Globus pallidus (tissue), 1 donor: ENCODE measurements around the gene CNTF.
"Not testable (repeated sequence)": the region's sequence is repeated elsewhere in the genome, so short reads cannot be mapped to it uniquely, and the experiment has no call there.

Experiments used
- DNase-seq: peaks from one replicate; pipeline ENCODE4 v3.0.0-alpha.2; 2015; ENCODE audit warnings: low spot score

Gene CNTF, protein sequence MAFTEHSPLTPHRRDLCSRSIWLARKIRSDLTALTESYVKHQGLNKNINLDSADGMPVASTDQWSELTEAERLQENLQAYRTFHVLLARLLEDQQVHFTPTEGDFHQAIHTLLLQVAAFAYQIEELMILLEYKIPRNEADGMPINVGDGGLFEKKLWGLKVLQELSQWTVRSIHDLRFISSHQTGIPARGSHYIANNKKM

DNA sequence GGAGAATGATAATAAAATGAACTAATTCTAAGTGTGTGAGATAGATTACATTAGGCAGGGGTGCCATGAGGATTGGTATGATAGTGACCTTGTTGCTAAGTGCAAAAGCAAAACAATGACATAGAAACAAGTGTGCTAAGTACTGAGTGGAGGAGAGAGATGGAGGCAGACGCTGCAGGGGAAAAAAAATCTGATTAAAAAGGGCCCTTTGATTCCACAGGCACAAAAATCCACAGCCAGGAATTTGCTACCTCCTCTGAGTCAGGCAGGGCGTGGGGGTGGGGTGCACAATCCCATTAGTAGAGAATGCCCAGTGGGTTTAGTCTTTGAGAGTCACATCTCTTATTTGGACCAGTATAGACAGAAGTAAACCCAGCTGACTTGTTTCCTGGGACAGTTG is at the start of gene CNTF:
Gene CNTF, plus strand, starts transcription at position 322 of the 400 bp plus-strand sequence. CDS start 88 bp downstream, outside the sequence.
- DNase-seq = no peak

DNA sequence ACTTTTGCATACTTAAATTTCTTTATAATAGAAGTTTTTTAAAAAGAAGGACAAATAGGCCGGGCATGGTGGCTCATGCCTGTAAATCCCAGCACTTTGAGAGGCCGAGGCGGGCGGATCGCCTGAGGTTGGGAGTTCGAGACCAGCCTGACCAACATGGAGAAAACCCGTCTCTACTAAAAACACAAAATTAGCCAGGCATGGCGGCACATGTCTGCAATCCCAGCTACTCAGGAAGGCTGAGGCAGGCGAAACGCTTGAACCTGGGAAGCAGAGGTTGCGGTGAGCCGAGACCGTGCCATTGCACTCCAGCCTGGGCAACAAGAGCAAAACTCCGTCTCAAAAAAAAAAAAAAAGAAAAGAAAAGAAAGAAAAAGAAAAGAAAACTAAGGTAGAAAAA is 49.6 kb upstream of the CNTF start:
- DNase-seq = not testable (repeated sequence)

DNA sequence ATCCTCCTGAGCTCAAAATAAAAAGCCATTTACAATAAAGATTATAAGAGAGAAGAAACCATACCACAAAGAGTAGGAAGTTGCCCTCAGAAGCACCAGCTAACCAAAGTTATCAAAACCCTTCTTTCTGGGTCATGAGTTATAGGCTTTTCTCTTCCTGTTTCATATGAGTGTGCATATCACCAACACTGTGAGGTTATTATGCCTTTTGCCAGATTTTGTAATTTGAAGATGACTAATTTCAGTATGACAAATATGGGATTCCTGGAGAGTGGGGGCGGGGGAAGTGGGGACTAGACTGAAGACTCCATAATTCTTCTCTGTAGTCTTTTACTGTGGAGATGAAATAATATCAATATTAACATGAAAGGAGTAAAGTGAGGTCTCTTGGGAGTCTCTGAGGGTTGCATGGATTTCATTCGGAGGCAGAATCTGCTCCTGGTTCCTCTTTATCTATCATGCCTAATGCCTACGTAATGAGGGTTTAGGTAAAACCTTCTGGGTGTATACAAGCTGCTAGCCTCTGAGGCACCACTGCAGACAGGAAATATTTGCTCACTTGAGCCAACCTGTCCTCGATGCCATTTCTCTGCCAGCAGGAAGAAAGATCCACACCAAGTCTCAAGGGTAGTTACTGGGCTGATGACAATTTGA is 48.9 kb upstream of the CNTF start:
- peak; percentile 20 for DNase-seq

DNA sequence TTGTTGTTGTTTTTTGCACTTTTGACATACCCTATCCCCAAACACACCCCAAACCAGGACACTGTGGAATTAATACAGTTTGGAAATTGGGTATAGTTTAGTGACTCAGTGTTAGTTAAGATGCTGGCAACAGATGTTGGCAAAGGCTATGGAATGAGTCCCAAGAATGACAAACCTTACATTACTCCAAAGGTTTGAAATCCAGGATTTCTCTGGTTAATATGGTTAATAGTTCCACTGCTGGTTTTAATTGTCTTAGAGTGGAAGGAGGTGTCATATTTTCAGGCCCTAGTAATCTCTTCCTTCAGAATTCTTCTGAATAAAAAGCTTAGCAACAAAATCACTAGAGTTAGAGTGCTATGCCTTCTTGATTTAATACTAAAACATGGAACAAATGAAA is 47.6 kb upstream of the CNTF start:
- peak; percentile 25 for DNase-seq

DNA sequence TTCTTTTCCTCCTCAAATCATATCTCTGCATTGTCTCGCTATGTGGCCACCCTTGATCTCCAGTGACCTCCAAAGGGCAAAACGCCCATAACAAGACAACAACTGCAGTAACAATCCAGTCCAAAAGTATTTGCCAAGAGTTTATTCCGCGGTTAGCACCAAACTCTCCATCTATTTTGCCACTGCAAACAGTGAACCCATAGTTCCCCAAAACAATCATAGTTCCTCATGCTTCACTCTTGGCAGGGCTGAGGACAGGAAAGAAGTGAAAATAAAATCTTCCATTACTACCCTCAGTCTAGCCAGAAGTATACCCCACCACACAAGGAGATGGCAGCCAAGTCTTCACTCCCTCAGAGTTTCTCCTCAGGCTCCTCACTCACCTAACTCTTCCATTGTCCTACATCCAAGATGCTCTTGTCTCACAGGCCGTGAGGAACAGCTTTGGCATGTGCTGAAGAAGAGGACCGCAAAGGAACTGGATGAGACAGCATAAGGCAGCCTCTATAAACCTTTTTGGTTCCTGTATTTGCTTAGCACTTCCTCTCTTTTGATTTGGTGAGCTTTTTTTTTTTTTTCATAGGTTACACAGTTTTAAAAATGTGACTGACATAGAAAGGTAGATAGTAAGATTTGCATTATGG is 47.0 kb upstream of the CNTF start, which contains the start of gene LPXN:
Gene LPXN, minus strand, starts transcription at position 480 of the 644 bp plus-strand sequence. Its CDS starts 84 bp downstream, at position 396.
- peak; percentile 82 for DNase-seq

DNA sequence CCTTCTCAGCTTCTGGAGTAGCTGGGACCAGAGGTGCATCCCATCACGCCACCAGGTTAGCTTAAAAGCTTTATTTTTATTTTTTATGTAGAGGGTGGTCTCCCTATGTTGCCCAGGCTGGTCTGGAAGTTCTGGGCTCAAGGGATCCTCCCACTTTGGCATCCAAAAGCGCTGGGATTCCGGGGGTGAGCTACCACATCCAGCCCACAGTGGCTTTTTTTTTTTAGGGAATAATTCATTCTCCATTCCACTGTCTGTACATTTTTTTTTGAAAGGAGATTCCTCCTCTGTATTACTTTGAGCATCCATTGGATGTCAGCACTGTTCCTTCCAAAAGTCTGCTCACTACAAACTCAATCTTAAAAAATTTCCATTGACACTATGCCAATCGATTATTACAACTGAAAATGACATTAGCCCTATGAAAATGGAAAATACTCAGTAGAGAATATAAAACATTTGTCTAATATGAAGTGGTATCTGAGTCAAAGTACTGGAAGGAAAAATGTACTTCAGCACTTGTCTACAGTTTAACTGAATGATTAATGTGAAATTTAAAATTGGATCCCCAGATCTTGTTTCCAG is 45.5 kb upstream of the CNTF start:
- peak; percentile 57 for DNase-seq

DNA sequence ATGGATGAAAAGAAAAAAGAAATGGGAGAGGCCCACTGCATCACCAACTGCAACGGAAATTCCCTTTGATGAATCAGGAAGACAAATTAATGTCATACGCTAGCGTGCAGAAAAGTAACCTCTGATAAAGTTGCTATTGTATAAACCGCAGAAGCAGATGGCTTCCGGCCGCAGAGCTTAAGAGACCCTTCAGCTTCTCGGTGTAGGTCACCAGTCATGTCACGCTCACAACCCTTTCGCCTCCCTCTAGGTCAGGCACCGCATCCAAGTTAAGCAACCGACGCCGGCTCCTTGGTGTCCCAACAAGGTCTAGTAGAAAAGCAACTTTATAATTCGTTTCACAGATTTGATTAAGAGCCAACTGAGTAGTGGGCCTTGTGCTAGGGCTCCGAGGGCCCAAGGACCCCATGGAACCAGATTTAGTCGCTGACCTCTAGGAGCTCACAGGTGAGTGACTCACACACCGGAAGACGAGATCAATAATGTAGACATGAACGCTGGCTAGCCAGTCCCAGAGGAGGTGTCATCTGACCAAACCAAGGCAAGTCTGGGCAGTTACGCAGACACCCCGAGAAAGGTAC is 44.8 kb upstream of the CNTF start:
- no peak for DNase-seq

DNA sequence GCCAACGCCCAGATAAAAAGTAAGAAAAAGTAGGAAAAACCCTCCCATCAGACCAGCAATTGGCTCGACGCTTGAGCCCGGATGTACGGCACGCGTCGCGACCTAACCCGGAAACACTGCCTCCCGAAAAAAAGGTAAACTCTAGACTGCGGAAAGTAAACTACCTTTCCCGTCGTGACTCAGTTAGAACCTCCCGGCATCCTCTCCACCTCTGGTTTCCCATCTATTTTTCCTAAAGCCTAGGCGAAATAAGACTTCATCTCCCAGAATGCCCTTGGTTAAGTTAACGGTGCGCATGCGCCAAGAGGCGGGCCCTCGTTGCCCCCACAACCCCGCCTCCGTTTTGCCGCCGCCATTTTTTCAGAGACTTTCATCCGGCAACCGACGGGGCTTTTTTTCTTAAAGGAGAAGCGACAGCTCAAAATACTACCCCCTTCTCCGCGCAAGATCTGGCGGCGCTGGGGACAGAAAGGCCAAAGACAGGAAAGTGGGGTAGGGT is 44.3 kb upstream of the CNTF start:
- peak; percentile 98 for DNase-seq

DNA sequence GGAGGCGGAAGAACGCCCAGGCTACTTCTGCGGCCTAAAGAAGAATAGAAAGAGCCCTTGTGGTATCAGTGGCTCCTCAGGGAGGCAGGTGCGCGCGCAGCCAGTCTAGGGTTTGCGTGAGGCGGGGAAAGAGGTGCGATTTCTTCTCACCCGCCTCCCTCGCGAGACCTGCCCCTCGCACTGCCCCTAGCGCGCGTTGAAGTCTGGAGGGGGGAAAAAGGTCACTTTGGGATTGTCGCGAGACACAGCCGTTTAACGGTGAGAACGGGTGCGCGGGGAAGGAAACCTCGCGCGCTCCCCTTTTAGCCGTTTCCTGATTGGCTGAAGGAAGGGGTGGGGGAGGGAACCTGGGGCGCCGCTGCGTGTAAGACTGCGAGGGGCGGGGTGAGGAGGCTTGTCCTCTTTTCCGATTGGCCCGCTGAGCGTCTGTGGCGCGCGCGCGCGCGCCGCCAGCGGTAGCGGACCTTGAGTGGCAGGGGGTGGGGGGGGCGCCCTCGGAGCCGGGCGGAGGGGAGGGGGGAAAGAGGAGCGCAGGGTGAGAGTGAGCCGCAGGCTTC is 43.8 kb upstream of the CNTF start, which contains the start of gene ZFP91:
Gene ZFP91, plus strand, starts transcription at position 429 of the 557 bp plus-strand sequence. CDS start 219 bp downstream, outside the sequence.
- DNase-seq = peak; percentile 98

DNA sequence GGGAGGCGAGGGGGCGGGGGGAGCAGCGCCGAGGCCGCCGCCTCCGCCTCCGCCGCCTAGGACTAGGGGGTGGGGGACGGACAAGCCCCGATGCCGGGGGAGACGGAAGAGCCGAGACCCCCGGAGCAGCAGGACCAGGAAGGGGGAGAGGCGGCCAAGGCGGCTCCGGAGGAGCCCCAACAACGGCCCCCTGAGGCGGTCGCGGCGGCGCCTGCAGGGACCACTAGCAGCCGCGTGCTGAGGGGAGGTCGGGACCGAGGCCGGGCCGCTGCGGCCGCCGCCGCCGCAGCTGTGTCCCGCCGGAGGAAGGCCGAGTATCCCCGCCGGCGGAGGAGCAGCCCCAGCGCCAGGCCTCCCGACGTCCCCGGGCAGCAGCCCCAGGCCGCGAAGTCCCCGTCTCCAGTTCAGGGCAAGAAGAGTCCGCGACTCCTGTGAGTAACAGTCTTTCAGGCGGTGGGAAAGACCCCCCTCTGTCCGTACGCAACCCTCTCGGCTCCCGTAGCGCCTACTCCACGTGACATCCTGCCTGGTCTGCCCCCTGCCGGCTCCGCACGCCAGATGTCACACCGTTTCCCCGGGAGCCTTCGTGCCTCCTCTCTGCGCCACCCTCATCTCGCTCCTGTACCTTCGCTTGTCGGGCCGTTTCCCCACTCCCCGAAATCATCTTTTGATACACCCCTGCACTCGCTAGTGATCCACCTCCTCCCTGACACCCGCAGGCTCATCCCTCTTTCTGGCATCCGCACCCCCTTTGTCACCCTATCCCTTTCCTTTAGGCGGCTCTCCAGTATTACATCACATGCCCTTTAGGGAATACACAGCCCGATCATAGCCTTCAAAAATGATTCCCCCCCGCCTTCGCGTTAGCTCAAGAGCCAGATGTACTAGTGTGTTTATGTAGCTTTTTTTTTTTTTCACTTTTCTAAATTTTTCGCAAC is 43.0 kb upstream of the CNTF start:
- DNase-seq = peak; percentile 91

DNA sequence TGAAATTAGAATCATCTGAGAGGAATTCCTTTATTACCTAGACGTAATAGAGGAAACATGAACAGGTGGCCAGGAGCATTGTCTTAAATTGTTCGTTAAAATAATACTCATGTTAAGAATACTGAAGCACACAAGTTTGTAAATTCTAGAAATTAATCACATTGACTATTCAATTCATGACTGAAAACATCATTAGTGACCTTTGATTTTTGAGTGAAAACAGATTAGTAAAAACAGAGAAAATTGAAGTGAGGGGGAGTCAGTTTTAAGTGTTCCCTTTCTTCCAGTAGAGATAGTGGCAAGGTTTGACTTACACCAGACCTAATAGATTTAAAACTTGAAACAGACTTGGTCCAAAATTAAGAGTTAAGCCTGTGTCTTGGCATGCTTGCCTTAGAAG is 42.2 kb upstream of the CNTF start:
- no peak for DNase-seq

DNA sequence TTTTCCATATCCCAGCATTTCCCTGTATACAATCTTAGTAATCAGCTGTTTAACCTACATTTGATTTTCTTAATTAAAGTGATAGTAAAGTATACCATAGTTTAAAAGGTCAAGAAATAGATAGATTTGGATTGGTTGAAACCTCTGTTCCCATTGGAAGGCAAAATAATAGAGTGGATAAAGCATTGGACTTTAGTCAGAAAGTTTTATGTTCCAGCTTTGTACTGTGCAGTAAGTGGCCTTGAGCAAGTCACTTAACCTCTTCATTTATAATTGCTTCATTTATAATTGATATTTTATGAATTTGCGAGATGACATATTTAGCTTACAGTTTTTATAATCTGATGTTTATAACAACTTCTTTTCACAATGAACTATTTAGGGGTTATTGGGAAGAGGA is 40.0 kb upstream of the CNTF start:
- DNase-seq = no peak

DNA sequence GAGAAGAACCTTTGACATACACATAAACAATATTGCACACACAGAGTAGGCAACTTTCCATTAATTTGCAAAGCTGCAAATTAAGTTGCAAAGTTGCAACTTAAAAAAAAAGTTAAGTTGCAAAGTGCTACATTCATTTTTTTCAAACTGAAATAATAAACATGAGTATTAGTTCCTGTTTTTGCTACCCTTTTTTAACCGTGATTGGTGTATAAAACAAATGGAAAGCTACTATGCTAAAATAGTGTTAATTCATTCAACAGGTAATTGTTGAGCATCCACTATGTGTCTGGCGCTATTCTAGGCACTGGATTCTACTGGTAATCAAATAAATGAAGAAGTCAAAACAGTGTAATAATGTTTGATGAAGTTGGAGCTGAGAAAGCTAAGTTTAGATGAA is 35.5 kb upstream of the CNTF start:
- no peak for DNase-seq

DNA sequence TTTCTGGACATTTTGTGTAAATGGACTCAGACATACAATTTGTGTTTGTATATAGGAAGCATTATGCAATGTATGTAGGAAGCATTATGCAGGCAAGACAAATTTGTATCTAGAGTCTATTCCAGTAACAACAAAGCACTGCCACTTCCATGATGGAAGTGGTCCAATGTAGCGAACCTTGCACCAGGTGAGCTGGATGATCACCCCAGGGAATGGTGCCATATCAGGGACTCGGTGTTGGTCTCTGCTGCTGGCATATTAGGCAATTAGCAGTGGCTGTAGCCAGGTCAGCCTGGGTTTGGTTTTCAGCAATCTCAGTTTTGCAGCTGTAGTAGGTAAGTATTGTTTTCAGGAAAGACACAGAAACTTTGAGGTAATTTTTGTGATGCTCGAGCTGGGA is 30.8 kb upstream of the CNTF start:
- DNase-seq = no peak

DNA sequence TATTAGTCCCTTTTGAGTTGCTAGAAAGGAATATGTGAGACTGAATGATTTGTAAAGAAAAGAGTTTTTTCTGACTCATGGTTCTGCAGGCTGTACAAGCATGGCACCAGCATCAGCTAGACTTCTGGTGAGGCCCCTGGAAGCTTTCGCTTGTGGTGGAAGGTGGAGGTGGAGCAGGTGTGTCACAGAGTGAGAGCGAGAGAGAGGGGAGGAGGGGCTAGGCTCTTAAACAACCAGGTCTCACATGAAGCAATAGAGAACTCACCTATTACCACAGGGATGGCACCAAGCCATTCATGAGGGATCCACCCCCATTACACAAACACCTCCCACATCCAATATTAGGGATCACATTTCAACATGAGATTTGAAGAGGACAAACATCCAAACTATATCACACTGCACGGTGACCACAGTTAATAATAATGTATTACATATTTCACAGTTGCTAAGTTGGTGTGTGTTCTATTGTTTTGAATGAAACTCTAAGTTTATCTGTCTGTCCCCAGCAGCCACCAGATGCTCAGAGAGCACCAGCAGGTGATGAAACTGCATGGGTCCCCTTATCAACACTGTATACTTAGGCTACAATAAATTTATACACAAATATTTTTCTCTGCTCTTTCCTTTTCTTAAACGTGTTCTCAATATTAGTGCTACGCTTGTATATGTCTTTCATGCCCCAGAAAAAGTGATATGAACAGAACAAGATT is 29.5 kb upstream of the CNTF start:
- no peak for DNase-seq

DNA sequence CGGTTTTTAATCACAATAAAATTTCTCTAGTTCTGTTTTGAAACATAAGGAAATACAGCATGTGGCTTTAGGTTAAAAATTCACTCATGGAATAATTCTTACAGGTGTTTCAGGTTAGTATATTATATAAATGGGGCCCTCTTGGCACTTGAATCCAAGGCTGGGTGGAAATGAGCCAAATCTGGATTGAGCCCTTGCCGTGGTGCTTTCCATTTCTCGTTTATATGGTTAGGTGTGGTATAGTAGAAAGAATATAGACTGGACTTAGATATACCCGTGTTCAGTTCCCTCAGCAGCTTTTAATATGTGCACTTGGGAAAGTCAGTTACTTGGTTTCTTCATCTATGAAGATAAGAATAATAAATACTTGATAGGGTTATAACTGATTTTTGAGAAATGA is 27.6 kb upstream of the CNTF start:
- DNase-seq = no peak

DNA sequence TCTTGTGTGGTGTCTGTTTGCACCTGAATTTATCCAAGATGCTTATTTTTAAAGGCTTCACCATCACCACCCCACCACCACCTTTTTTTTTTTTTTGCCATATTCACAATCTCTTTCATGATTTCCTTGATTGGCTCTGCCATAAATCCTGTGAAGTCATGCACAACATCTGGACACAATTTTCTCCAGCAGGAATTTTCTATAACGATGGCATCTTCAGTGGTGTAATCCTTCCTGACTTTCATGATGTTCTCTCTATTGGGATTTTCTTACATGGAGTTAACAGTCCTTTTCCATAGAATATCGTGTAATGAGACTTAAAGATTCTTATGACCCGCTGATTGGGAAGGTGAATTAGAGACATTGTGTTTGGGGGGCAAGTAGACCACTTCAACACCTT is 25.8 kb upstream of the CNTF start:
- DNase-seq = no peak

DNA sequence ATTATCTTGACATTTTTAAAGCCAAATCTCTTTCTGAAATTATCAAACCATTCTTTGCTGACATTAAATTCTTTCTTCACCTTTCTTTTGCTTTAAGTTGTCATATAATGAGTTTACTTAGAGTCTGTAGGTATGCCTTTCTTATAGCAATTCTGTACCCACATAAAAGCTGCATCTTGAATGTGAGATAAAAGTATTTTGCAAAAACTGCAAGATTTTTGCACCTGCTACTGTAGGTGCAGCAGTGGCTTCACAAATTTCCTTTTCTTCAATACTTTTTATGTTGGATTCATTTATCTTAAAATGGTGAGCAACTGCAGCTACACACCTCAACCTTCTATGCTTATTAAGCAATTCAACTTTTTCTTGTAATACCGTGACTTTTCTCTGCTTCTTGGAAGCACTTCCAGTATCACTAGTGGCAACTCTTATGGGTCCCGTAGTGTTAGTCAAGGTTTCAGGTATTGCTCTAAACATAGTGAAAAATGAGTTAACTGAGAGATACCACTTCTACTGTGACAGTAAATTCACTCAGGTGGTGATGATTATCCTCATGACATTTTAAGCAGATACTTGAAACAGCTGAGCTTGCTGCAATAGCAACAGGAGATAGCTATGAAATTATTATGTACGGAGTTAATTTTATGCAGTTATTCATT is 24.9 kb upstream of the CNTF start:
- DNase-seq = no peak

DNA sequence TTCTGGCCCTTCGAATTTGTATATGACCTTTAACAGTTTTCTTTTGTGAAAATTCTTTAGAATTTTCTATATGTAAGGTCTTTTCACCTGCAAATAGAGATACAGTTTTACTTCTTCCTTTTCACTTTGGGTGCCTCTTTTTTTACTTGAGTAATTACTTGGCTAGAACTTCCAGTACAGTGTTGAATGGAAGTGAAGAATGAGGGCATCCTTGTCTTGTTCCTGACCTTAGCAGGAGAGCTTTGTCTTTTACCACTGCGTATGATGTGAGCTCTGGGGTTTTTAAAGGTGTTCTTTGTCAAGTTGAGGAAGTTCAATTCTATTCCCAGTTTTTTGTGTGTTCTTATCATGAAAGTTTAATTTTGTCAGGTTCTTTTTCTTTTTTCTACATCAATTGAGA is 22.0 kb upstream of the CNTF start:
- DNase-seq = no peak
